ENCODE data around the gene MTHFD1L. TPM values are rescaled to one million over a fixed set of nuclear protein-coding genes. Genes with fewer than 3 reads are reported as not detected.

Gene MTHFD1L
- total RNA-seq, 3 donors from 2014 or later = 170 to 193 (median 190) TPM

DNA sequence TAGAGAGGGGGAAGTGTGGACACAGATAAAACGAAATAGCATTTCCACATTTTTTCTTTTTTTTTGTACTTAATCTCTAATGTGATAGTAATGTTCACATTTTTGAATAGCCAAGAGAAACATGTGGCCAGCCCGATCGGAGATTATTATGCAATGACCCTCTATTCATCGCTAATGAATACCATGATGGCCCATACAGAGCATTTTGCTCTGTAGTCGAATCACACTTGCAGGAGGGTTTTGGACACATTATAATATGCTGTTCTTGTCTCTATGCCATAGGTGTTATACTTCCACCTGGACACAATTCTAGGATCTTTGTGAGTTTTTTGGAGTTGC, 60.1 kb downstream of the MTHFD1L start:
- Mint-ChIP-seq H3K27me3 (ENCODE audit: low read depth) (no peaks in the 10 kb centered on the region), H3K4me1 (ENCODE audit: low read depth) (no peaks in the 10 kb centered on the region), H3K9me3 (no peaks in the 10 kb centered on the region), H3K36me3 (ENCODE audit: insufficient read depth) (peaks cover 35% of the 10 kb centered on the region), H3K4me3 (no peak overlapping the region)
- no peak for ATAC-seq
- no peak for DNase-seq

DNA sequence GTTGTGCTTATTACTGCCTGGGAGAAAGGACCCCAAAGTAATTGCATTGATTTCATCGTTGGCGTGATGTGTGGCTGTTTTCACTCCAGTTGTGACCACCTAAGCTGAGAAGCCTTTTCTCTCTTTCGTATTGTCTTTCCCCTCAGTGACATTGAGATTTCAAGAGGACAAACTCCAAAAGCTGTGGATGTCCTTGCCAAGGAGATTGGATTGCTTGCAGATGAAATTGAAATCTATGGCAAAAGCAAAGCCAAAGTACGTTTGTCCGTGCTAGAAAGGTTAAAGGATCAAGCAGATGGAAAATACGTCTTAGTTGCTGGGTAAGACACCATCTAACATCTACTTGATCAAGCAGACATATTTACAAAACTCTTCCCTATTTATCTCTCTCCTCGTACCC, 60.5 kb downstream of the MTHFD1L start:
- peaks cover 35% of the 10 kb centered on the region for H3K36me3 Mint-ChIP-seq (ENCODE audit: insufficient read depth)
- no peak overlapping the region for H3K4me3 Mint-ChIP-seq
- H3K9me3 Mint-ChIP-seq = no peaks in the 10 kb centered on the region
- H3K4me1 Mint-ChIP-seq (ENCODE audit: low read depth) = no peaks in the 10 kb centered on the region
- H3K27me3 Mint-ChIP-seq (ENCODE audit: low read depth) = no peaks in the 10 kb centered on the region
- DNase-seq (no peak), ATAC-seq (no peak)

DNA sequence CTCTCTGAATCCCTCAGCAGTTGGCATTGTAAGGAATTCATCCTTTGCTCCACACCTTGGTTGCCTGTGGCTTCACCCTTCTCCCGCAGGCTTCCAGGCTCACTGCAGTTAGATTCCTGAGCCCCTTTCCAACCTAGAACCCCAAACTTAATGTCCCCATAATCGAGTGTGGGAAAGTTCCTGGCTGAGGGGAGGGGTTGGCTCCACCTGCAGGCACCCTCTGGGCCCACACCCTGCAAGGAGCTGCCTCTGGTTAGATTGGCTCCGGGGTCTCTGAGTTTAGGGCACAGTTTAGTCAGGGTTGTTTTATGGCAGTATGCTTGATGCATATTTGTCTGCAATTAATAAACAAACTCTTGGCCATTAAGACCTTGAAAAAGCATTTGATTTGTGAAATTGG, 63.4 kb downstream of the MTHFD1L start:
- Mint-ChIP-seq H3K9me3 (no peaks in the 10 kb centered on the region), H3K4me1 (ENCODE audit: low read depth) (no peaks in the 10 kb centered on the region), H3K27me3 (ENCODE audit: low read depth) (no peaks in the 10 kb centered on the region), H3K4me3 (no peak overlapping the region), H3K36me3 (ENCODE audit: insufficient read depth) (peaks cover 36% of the 10 kb centered on the region)
- ATAC-seq = no peak
- no peak for DNase-seq

- H3K36me3 Mint-ChIP-seq (ENCODE audit: insufficient read depth) = peaks cover 40% of the 10 kb centered on the region
- no peaks in the 10 kb centered on the region for H3K9me3 Mint-ChIP-seq
- no peak for ATAC-seq
Observed at GRCh38 chr6:150929416-150929815, 63.9 kb downstream of the MTHFD1L start.

GRCh38 chr6:150930841-150931240, 65.3 kb downstream of the MTHFD1L start:
- ATAC-seq = no peak
- Mint-ChIP-seq H3K4me3 (no peak overlapping the region), H3K27me3 (ENCODE audit: low read depth) (no peaks in the 10 kb centered on the region), H3K9me3 (no peaks in the 10 kb centered on the region), H3K4me1 (ENCODE audit: low read depth) (no peaks in the 10 kb centered on the region), H3K36me3 (ENCODE audit: insufficient read depth) (peaks cover 38% of the 10 kb centered on the region)
- no peak for DNase-seq

More at GRCh38 chr6:150929416-150929815, 63.9 kb downstream of the MTHFD1L start:
- Mint-ChIP-seq H3K4me1 (ENCODE audit: low read depth) (no peaks in the 10 kb centered on the region), H3K27me3 (ENCODE audit: low read depth) (no peaks in the 10 kb centered on the region), H3K4me3 (no peak overlapping the region)
- no peak for DNase-seq

GRCh38 chr6:150931405-150931804, 65.9 kb downstream of the MTHFD1L start:
- Mint-ChIP-seq H3K4me1 (ENCODE audit: low read depth) (no peaks in the 10 kb centered on the region), H3K36me3 (ENCODE audit: insufficient read depth) (peaks cover 37% of the 10 kb centered on the region), H3K4me3 (no peak overlapping the region), H3K27me3 (ENCODE audit: low read depth) (no peaks in the 10 kb centered on the region), H3K9me3 (no peaks in the 10 kb centered on the region)
- ATAC-seq = no peak
- DNase-seq = no peak

GRCh38 chr6:150932996-150933395, 67.5 kb downstream of the MTHFD1L start:
- no peak for DNase-seq
- H3K4me1 Mint-ChIP-seq (ENCODE audit: low read depth) = no peaks in the 10 kb centered on the region
- H3K27me3 Mint-ChIP-seq (ENCODE audit: low read depth) = no peaks in the 10 kb centered on the region
- H3K9me3 Mint-ChIP-seq = no peaks in the 10 kb centered on the region
- no peak for ATAC-seq
- peaks cover 45% of the 10 kb centered on the region for H3K36me3 Mint-ChIP-seq (ENCODE audit: insufficient read depth)
- no peak overlapping the region for H3K4me3 Mint-ChIP-seq

DNA sequence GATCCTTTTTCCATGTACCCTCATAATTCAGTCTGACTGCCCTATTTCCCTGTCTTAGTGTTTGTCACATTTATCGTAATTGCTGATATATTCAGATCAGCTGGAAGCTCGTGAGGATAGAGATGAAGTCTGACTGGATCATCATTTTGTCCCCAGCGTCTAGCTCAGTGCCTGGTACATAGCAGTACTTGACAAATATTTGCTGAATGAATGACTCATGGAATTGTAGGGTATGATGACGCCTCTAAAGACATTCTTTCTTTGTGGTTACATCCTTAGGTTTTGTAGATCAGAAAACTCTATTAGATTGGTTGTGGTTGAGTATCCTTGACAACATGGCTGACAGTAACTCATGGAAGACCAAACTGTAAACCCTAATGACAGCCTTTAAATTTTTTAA, 68.9 kb downstream of the MTHFD1L start:
- DNase-seq = no peak
- Mint-ChIP-seq H3K36me3 (ENCODE audit: insufficient read depth) (peaks cover 55% of the 10 kb centered on the region), H3K9me3 (no peaks in the 10 kb centered on the region), H3K27me3 (ENCODE audit: low read depth) (no peaks in the 10 kb centered on the region), H3K4me3 (no peak overlapping the region), H3K4me1 (ENCODE audit: low read depth) (no peaks in the 10 kb centered on the region)
- ATAC-seq = no peak

DNA sequence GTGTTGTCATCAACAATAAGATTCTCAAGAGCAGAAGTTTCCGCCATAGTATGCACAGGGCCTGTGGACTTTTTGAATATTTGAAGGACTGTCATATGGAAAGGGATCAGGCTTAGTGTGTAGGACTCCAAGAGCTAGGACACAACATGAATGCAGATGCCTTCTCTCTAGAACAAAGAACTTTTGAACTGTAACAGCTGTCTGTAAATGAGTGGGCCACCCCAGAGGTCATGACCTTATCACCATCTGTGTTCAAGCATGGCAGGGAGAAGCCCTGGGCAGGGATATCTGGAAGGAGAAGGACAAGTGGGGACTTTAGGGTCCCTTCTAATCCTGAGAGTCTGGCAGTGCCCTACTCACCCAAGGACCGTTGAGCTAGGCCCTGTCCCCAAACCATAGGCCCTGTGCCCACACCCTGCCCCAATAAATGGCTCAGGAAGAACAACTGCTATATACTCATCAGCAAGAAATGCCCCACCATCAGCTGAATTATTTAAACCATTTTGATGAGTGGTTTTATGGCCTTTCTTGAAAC, 70.6 kb downstream of the MTHFD1L start:
- DNase-seq (no peak), ATAC-seq (no peak)
- no peak overlapping the region for H3K4me3 Mint-ChIP-seq
- no peaks in the 10 kb centered on the region for H3K27me3 Mint-ChIP-seq (ENCODE audit: low read depth)
- H3K36me3 Mint-ChIP-seq (ENCODE audit: insufficient read depth) = peaks cover 61% of the 10 kb centered on the region
- no peaks in the 10 kb centered on the region for H3K4me1 Mint-ChIP-seq (ENCODE audit: low read depth)
- no peaks in the 10 kb centered on the region for H3K9me3 Mint-ChIP-seq

DNA sequence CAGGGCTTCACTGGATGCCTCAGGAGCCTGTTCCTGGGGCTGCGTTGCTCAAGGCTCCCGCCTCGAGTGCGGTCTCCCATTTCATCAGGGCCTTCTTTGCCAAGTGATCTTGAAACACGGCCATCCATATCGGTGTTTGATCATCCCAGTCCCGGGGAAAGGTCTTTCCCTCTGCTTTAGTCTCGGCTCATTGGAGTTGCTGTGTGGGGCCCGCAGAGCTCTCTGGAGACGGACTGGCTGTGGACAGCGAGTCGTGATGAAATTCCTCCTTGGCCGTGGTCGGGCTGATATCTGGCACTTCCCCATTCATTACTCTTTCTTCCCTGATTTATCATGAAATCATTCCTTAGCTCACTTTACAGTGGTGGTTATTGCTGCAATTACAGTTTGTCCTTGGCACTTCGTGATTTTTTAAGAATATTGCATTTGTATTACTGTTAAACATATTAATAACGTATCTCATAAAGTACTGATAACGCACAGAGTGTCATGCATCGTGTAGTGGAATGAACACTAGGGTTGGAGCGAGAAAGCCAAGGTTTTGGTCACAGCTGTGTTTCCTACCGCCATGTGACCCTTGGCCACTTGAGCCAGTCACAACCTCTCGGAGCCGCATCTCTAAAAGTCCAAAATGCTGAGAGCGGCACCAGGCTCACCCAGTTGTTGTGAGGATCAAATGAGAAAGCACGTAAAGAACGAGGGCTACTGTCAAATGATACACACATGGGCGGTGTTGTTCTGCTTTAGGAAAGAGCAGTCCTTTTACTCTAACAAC, 71.8 kb downstream of the MTHFD1L start:
- peaks cover 64% of the 10 kb centered on the region for H3K36me3 Mint-ChIP-seq (ENCODE audit: insufficient read depth)
- H3K9me3 Mint-ChIP-seq = no peaks in the 10 kb centered on the region
- no peaks in the 10 kb centered on the region for H3K27me3 Mint-ChIP-seq (ENCODE audit: low read depth)
- no peak overlapping the region for H3K4me3 Mint-ChIP-seq
- no peak for ATAC-seq
- DNase-seq = no peak
- no peaks in the 10 kb centered on the region for H3K4me1 Mint-ChIP-seq (ENCODE audit: low read depth)

- no peaks in the 10 kb centered on the region for H3K9me3 Mint-ChIP-seq
- H3K27me3 Mint-ChIP-seq (ENCODE audit: low read depth) = no peaks in the 10 kb centered on the region
- H3K4me1 Mint-ChIP-seq (ENCODE audit: low read depth) = no peaks in the 10 kb centered on the region
- ATAC-seq (no peak), DNase-seq (no peak)
- H3K4me3 Mint-ChIP-seq = no peak overlapping the region
- peaks cover 59% of the 10 kb centered on the region for H3K36me3 Mint-ChIP-seq (ENCODE audit: insufficient read depth)
Observed at GRCh38 chr6:150939399-150939798, 73.9 kb downstream of the MTHFD1L start.

DNA sequence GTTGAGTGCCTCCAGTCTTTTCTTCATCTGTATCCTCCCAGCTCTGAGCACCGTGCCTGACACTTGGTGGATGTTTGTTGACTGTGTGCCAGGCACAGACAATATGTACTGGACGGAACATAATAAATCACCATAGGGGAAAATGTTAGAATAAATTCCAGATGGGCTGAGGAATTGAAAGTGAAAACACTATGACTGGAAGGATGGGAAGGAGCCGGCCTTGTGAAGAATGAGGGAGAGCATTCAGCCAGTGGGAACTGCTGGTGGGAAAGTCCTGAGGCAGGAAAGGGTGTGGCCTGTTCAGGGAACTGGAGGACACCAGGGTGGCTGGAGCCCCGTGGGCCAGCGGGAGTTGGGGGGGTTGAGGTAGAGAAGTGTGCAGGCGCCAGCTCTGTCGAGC, 75.4 kb downstream of the MTHFD1L start:
- H3K4me1 Mint-ChIP-seq (ENCODE audit: low read depth) = no peaks in the 10 kb centered on the region
- peaks cover 51% of the 10 kb centered on the region for H3K36me3 Mint-ChIP-seq (ENCODE audit: insufficient read depth)
- DNase-seq = no peak
- H3K27me3 Mint-ChIP-seq (ENCODE audit: low read depth) = no peaks in the 10 kb centered on the region
- no peak overlapping the region for H3K4me3 Mint-ChIP-seq
- no peak for ATAC-seq
- no peaks in the 10 kb centered on the region for H3K9me3 Mint-ChIP-seq

- Mint-ChIP-seq H3K4me3 (no peak overlapping the region), H3K27me3 (ENCODE audit: low read depth) (no peaks in the 10 kb centered on the region), H3K36me3 (ENCODE audit: insufficient read depth) (peaks cover 55% of the 10 kb centered on the region), H3K9me3 (no peaks in the 10 kb centered on the region), H3K4me1 (ENCODE audit: low read depth) (no peaks in the 10 kb centered on the region)
- ATAC-seq (no peak), DNase-seq (no peak)
Observed at GRCh38 chr6:150949526-150949925, 84.0 kb downstream of the MTHFD1L start.

DNA sequence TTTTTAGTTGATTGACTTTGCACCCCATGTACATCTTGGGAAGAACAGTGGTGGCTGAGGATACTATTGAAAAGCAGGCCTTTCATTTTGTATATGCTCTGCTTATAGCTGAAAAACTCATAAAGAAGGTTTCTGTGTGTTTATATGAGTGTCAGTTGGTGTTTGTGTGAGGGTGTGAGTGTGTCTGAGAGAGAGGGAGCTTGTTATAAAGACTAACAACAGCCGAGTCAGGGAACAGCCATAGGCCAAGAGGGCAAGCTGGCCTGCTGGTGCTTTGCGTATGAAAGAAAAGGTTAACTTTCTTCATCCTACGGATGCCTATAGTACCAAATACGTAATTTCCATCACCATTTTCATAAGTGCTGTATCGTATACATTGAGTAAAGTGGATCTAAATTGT, 88.3 kb downstream of the MTHFD1L start:
- Mint-ChIP-seq H3K36me3 (ENCODE audit: insufficient read depth) (peaks cover 72% of the 10 kb centered on the region), H3K27me3 (ENCODE audit: low read depth) (no peaks in the 10 kb centered on the region), H3K9me3 (no peaks in the 10 kb centered on the region), H3K4me1 (ENCODE audit: low read depth) (no peaks in the 10 kb centered on the region), H3K4me3 (no peak overlapping the region)
- no peak for ATAC-seq
- no peak for DNase-seq

DNA sequence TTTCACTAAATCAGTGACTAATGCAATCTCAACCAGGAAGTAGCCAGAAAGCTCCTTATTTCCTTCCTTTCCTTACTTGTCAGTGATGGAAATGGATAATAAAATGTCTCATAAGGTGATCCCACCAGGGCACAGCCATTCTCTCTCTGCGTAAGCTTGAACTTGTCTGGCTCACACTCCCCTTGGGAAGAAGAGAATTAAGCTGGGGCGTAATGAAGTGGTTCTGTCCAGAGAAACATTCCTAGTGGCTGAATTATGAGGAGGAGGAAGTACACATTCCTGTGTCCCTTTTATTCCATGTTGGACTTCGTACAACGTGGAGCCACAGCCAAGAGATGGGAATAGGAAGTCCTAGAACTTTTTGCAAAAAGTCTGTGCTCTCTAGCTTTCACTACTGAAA, 93.7 kb downstream of the MTHFD1L start:
- peaks cover 46% of the 10 kb centered on the region for H3K36me3 Mint-ChIP-seq (ENCODE audit: insufficient read depth)
- ATAC-seq = no peak
- H3K4me3 Mint-ChIP-seq = no peak overlapping the region
- H3K4me1 Mint-ChIP-seq (ENCODE audit: low read depth) = no peaks in the 10 kb centered on the region
- no peaks in the 10 kb centered on the region for H3K27me3 Mint-ChIP-seq (ENCODE audit: low read depth)
- no peak for DNase-seq
- H3K9me3 Mint-ChIP-seq = no peaks in the 10 kb centered on the region
